HepG2 (cell line): Measurements from ENCODE around the gene SCFD1. TPM values are rescaled to one million over a fixed set of nuclear protein-coding genes. Genes with fewer than 3 reads are reported as not detected.

Source experiments
- ATAC-seq: fragments of 200-7000 bp; cut with Tn5 transposase; 3 replicates; pipeline ENCODE4 v1.9.1; 2020; ENCODE audit warnings: mild to moderate bottlenecking, moderate library complexity
- BruUV-seq: library from RNA; stranded (reverse); fragments of 400-500 nt; replicated peaks from 2 replicates; lab custom pipeline; 2021; lab: Mats Ljungman, UMichigan
- CTCF ChIA-PET: fragments of 300-600 bp; formaldehyde crosslinking; extraction: SDS; loops from one replicate; lab custom pipeline; 2021; ENCODE audit warnings: low total read pairs, inconsistent platforms, low intra/inter-chr PET ratio; lab: Yijun Ruan, JAX
- POLR2A ChIA-PET: fragments of 350-600 bp; sonication (Branson Sonifier 250); formaldehyde crosslinking; loops from one replicate; lab custom pipeline; 2020; ENCODE audit warnings: antibody characterized with exemption, inconsistent platforms; lab: Yijun Ruan, JAX
- DNase-seq: peaks from one replicate; pipeline ENCODE4 v3.0.0-alpha.2; 2015; ENCODE audit warnings: low spot score
- FAIRE-seq: peaks from 3 replicates; lab custom pipeline; 2011; peaks lifted over from hg19 to GRCh38; lab: Jason Lieb, UNC
- H2AFZ ChIP-seq: one replicate; pipeline ENCODE4 v1.6.1; 2011; ENCODE audit warnings: low read length, inconsistent platforms
- H3K27ac ChIP-seq: fragments of 300-600 bp; 3 replicates; pipeline ENCODE4 v1.8.0; 2011; ENCODE audit warnings: mixed run types, mild to moderate bottlenecking, mixed read lengths, low read length, inconsistent platforms; ENCODE audit not compliant: insufficient read depth; ENCODE audit errors: extremely low read length
- H3K27me3 ChIP-seq, 2 experiments: fragments of 200-600 bp in 1 of 2; 2 replicates in 1 of 2; 3 replicates in 1 of 2; pipeline versions ENCODE4 v1.6.0 to v1.8.0; 2011; ENCODE audit warnings: low read length in 2 of 2, mild to moderate bottlenecking in 2 of 2, moderate library complexity in 2 of 2, inconsistent platforms in 1 of 2; ENCODE audit not compliant: insufficient read depth in 2 of 2, control insufficient read depth in 1 of 2
- H3K36me3 ChIP-seq, 2 experiments: fragments of 200-600 bp in 1 of 2; replicated peaks in 1 of 2; 2 replicates in 1 of 2; 3 replicates in 1 of 2; pipeline versions ENCODE4 v1.5.1 to v1.8.0; 2011; ENCODE audit warnings: low read length in 2 of 2, inconsistent platforms in 1 of 2; ENCODE audit not compliant: insufficient read depth in 2 of 2, control insufficient read depth in 1 of 2
- H3K4me1 ChIP-seq: 2 replicates; pipeline ENCODE4 v1.5.1; 2012; ENCODE audit warnings: low read length, inconsistent platforms; ENCODE audit not compliant: insufficient read depth
- H3K4me2 ChIP-seq: 2 replicates; pipeline ENCODE4 v1.6.0; 2011; ENCODE audit warnings: low read depth, low read length, inconsistent platforms
- H3K4me3 ChIP-seq, 3 experiments: fragments of 200-600 bp in 1 of 3; sonication (generic), shearing (Covaris generic) in 1 of 3; replicated peaks in 1 of 3; 2 replicates each; pipeline ENCODE4 v1.5.1; 2011 to 2016; ENCODE audit warnings: low read length in 3 of 3, inconsistent platforms in 2 of 3, low read depth in 2 of 3, mild to moderate bottlenecking in 2 of 3, control low read depth in 1 of 3, mixed read lengths in 1 of 3; ENCODE audit not compliant: insufficient read depth in 1 of 3
- H3K79me2 ChIP-seq: one replicate; pipeline ENCODE4 v1.6.1; 2011; ENCODE audit warnings: low read length, inconsistent platforms; ENCODE audit not compliant: insufficient read depth
- H3K9ac ChIP-seq: 2 replicates; pipeline ENCODE4 v1.6.0; 2011; ENCODE audit warnings: mild to moderate bottlenecking, low read depth, low read length, inconsistent platforms; ENCODE audit not compliant: insufficient read depth
- H3K9me3 ChIP-seq: 2 replicates; pipeline ENCODE4 v1.5.1; 2012; ENCODE audit warnings: mild to moderate bottlenecking, low read length
- H4K20me1 ChIP-seq: 2 replicates; pipeline ENCODE4 v1.6.0; 2011; ENCODE audit warnings: inconsistent platforms, mild to moderate bottlenecking, low read length, moderate library complexity; ENCODE audit not compliant: insufficient read depth
- ELF4 ChIP-seq: sonication (generic); formaldehyde crosslinking; IDR thresholded peaks from 2 replicates; pipeline ENCODE4 v1.5.0; 2020; ENCODE audit warnings: missing genetic modification reagents, mild to moderate bottlenecking, moderate library complexity, borderline replicate concordance
- MTA3 ChIP-seq: sonication (generic); formaldehyde crosslinking; IDR thresholded peaks from 2 replicates; pipeline ENCODE4 v1.4.0; 2020; ENCODE audit warnings: missing genetic modification reagents
- NFKBIZ ChIP-seq: IDR thresholded peaks from 2 replicates; pipeline ENCODE4 v1.6.1; 2018; ENCODE audit warnings: missing genetic modification reagents, missing compliant biosample characterization
- REPIN1 ChIP-seq: sonication (generic); formaldehyde crosslinking; IDR thresholded peaks from 2 replicates; pipeline ENCODE4 v1.8.0; 2022; ENCODE audit warnings: missing genetic modification reagents, low read depth, mild to moderate bottlenecking, borderline replicate concordance
- RFX5 ChIP-seq: IDR thresholded peaks from 2 replicates; pipeline ENCODE4 v1.6.1; 2011; ENCODE audit warnings: low read depth, low read length, improper control_type of control experiment
- RXRA ChIP-seq: sonication (generic); formaldehyde crosslinking; IDR thresholded peaks from 2 replicates; pipeline ENCODE4 v1.5.1; 2020; ENCODE audit warnings: missing genetic modification reagents
- ZNF282 ChIP-seq: fragments of 450-650 bp; IDR thresholded peaks from 2 replicates; pipeline ENCODE4 v1.6.1; 2018; ENCODE audit not compliant: partially characterized antibody
- ZNF317 ChIP-seq: sonication (generic); formaldehyde crosslinking; IDR thresholded peaks from 2 replicates; pipeline ENCODE4 v1.5.0; 2020; ENCODE audit warnings: mild to moderate bottlenecking, missing genetic modification reagents
- ZNF768 ChIP-seq: sonication (generic); formaldehyde crosslinking; IDR thresholded peaks from 2 replicates; pipeline ENCODE4 v1.4.0; 2020; ENCODE audit warnings: missing genetic modification reagents
- WGBS: methylation state at CpG from one replicate; pipeline ENCODE4 v1.1.6; 2017; ENCODE audit warnings: low lambda C conversion rate; 5-methylcytosine and 5-hydroxymethylcytosine counted together
- in situ Hi-C: cut with HindIII; loops from 2 replicates; pipeline ENCODE4 v1.10.0; 2017; ENCODE audit warnings: low pct_unique_long_range_greater_than_20kb; ENCODE audit not compliant: extremely low pct_ligation_motif_present
- intact Hi-C: fragments of 100-400 bp; cut with micrococcal nuclease; formaldehyde crosslinking; loops from one replicate; pipeline ENCODE4 v1.10.0; 2022; ENCODE audit not compliant: unreplicated experiment
- polyA plus RNA-seq, 8 experiments: library from polyadenylated mRNA; depleted of rRNA in 3 of 8; stranded (reverse) in 7 of 8; unstranded in 1 of 8; fragments of >200 nt; fragmentation: Illumina TruSeq in 4 of 8; extraction: Trizol in 4 of 8; gene quantifications; 2 replicates each; pipeline versions ENCODE4 v1.2.1 to v1.2.3, GENCODE V29; 2011 to 2016; ENCODE audit warnings: low read depth in 4 of 8, missing spikeins in 1 of 8, mixed read lengths in 1 of 8; ENCODE audit not compliant: insufficient read depth in 1 of 8
- total RNA-seq, 5 experiments: library from RNA; depleted of rRNA; stranded (reverse); fragments of >200 nt; fragmentation: Illumina TruSeq; extraction: Trizol; gene quantifications; 2 replicates each; pipeline ENCODE4 v1.2.3, GENCODE V29; 2016; ENCODE audit warnings: low read depth in 1 of 5
- TF ChIP-seq, protein P1 (sequence below): sonication (generic); formaldehyde crosslinking; IDR thresholded peaks from 2 replicates; pipeline ENCODE4 v1.8.1; 2023; ENCODE audit warnings: mild to moderate bottlenecking, inconsistent platforms, moderate library complexity, missing genetic modification reagents, borderline replicate concordance
- TF ChIP-seq, protein P2 (sequence below): sonication (generic); formaldehyde crosslinking; IDR thresholded peaks from 2 replicates; pipeline ENCODE4 v1.4.0; 2020; ENCODE audit warnings: low read depth, mild to moderate bottlenecking, missing genetic modification reagents
- TF ChIP-seq, protein P3 (sequence below): IDR thresholded peaks from 2 replicates; pipeline ENCODE4 v1.6.1; 2016
- TF ChIP-seq, protein P4 (sequence below): IDR thresholded peaks from 2 replicates; pipeline ENCODE4 v1.6.1; 2016; ENCODE audit warnings: low read depth, borderline replicate concordance

SCFD1 gene
- total and polyA plus RNA-seq, 2 of the 13 experiments (the other 11 are each of a cell fraction or from before 2014, with no cell fraction given), result 235 to 256 TPM

DNA sequence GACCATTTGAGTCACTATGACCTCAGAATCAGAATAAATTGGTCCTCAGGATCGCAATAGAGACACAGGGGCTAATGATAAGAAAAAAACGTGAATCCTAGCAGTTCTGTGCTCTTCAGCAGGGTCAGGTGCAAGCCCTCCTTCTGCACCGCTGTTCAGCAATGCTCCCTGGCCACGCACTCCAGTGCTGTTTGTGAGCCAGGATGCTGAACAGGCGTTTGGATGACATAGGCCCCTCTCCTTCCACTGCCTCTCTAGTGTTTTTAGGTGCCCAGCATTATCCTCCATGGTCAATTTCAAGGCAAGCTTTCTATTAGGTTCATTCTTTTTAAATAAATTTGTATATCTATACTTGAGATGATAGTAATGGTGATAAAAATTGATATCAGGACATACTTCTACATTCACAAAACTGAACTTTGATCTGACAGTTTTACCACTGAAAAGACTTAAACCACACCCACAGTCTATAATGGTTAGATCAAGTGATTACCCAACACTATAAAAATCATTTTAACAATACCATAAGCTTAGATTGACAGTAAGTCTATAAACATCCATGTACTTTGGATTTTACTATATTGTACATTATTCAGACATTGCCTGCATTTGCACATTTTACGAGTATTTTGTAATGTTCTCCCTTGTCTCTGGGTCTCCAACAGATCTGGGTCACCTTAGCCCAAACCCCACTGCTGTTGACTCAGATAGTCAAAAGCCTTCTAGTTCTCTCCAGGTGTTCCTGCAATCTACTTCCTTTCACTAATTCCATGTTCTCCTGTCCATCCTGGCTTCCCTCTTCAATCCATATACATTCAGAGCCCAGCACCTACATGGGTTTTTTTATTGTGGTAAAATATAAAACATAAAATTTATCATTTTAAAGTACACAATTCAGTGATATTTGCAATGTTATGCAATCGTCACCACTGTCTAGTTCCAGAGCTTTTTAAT, 137.3 kb downstream of the SCFD1 start:
- CTCF ChIA-PET, result no interaction called here
- no TSS peak for BruUV-seq
- H3K9me3 ChIP-seq, result peaks cover 21% of the 10 kb centered on the region
- intact Hi-C loops, result no loop called here
- no peak overlapping the region for H3K4me3 ChIP-seq
- no peaks in the 10 kb centered on the region for H4K20me1 ChIP-seq
- WGBS, result 10% methylated on average over 7 of the region's 7 CpGs
- ATAC-seq (no peak), DNase-seq (no peak), FAIRE-seq (no peak)
- no peak overlapping the region for H3K27ac ChIP-seq
- in situ Hi-C loops, result no loop called here
- no peak overlapping the region for H3K9ac ChIP-seq
- no peaks in the 10 kb centered on the region for H3K4me1 ChIP-seq
- H3K4me2 ChIP-seq, result no peak overlapping the region
- TF ChIP-seq, protein P1, sequence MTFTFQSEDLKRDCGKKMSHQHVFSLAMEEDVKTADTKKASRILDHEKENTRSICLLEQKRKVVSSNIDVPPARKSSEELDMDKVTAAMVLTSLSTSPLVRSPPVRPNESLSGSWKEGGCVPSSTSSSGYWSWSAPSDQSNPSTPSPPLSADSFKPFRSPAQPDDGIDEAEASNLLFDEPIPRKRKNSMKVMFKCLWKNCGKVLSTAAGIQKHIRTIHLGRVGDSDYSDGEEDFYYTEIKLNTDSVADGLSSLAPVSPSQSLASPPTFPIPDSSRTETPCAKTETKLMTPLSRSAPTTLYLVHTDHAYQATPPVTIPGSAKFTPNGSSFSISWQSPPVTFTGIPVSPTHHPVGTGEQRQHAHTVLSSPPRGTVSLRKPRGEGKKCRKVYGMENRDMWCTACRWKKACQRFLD (CRISPR knock-in tag), result no peak
- peaks cover 0 to 3% of the 10 kb centered on the region in 2 experiments; a peak in 2 of 5 replicates for H3K27me3 ChIP-seq
- no peak overlapping the region for H2AFZ ChIP-seq
- H3K36me3 ChIP-seq, result no peaks in the 10 kb centered on the region
- POLR2A ChIA-PET, result interaction anchor here (0.6 kb wide), 1 partner anchor 499 kb away, joined by 3 read pairs; no protein-coding TSS in a partner anchor
- H3K79me2 ChIP-seq, result no peaks in the 10 kb centered on the region

DNA sequence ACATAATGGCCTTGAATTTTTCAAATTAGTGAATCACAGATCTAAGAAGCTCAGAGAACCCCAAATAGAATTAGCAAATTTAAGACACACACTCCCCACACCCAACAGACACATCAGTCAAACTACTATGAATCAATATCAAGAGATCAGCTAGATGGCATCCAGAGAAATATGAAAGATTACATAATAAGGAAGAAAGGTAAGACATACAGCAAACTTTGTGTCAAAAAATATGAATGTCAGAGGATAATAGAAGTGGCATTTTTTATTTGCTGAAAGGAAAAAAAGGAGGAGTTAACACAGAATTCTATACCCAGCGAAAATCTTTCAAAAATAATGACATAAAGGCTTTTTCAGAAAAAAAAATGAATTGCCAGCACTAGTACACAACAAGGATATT, 141.8 kb downstream of the SCFD1 start:
- POLR2A ChIA-PET, result no interaction called here
- Histone ChIP-seq H3K4me3 (no peak overlapping the region), H3K27me3 (peaks cover 0 to 7% of the 10 kb centered on the region in 2 experiments; a peak in 3 of 5 replicates), H3K4me1 (no peaks in the 10 kb centered on the region), H2AFZ (no peak overlapping the region), H4K20me1 (no peaks in the 10 kb centered on the region), H3K9ac (no peak overlapping the region), H3K27ac (no peak overlapping the region), H3K36me3 (no peaks in the 10 kb centered on the region), H3K4me2 (no peak overlapping the region), H3K9me3 (peaks cover 21% of the 10 kb centered on the region), H3K79me2 (no peaks in the 10 kb centered on the region)
- 0% methylated on average over 1 of the region's 1 CpG for WGBS
- no peak for ATAC-seq
- no TSS peak for BruUV-seq
- intact Hi-C loops, result no loop called here
- no peak for FAIRE-seq
- TF ChIP-seq, protein P2, sequence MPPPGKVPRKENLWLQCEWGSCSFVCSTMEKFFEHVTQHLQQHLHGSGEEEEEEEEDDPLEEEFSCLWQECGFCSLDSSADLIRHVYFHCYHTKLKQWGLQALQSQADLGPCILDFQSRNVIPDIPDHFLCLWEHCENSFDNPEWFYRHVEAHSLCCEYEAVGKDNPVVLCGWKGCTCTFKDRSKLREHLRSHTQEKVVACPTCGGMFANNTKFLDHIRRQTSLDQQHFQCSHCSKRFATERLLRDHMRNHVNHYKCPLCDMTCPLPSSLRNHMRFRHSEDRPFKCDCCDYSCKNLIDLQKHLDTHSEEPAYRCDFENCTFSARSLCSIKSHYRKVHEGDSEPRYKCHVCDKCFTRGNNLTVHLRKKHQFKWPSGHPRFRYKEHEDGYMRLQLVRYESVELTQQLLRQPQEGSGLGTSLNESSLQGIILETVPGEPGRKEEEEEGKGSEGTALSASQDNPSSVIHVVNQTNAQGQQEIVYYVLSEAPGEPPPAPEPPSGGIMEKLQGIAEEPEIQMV (CRISPR knock-in tag), result no peak
- no peak for TF ChIP-seq MTA3 (CRISPR knock-in tag)
- no peak for TF ChIP-seq RFX5
- TF ChIP-seq ZNF282, result no peak
- no peak for TF ChIP-seq REPIN1 (CRISPR knock-in tag)
- TF ChIP-seq RXRA (CRISPR knock-in tag), result no peak
- peak; percentile 98 for TF ChIP-seq ZNF317 (CRISPR knock-in tag)
- peak; percentile 67; the same call in 1 of the 2 replicates for TF ChIP-seq ELF4 (CRISPR knock-in tag)
- TF ChIP-seq NFKBIZ (CRISPR knock-in tag), result no peak
- TF ChIP-seq, protein P3, sequence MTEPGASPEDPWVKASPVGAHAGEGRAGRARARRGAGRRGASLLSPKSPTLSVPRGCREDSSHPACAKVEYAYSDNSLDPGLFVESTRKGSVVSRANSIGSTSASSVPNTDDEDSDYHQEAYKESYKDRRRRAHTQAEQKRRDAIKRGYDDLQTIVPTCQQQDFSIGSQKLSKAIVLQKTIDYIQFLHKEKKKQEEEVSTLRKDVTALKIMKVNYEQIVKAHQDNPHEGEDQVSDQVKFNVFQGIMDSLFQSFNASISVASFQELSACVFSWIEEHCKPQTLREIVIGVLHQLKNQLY (CRISPR knock-in tag), result no peak
- TF ChIP-seq, protein P4, sequence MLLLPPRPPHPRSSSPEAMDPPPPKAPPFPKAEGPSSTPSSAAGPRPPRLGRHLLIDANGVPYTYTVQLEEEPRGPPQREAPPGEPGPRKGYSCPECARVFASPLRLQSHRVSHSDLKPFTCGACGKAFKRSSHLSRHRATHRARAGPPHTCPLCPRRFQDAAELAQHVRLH (CRISPR knock-in tag), result no peak
- no peak for TF ChIP-seq ZNF768 (CRISPR knock-in tag)
- no peak for DNase-seq
- CTCF ChIA-PET, result no interaction called here
- in situ Hi-C loops, result no loop called here
